HEK293 (cell line): ENCODE data around the gene FLRT1.

Experiments
- CTCF ChIA-PET: fragments of 350-600 bp; formaldehyde crosslinking; extraction: SDS; loops from one replicate; lab custom pipeline; 2021; ENCODE audit warnings: antibody characterized with exemption; lab: Yijun Ruan, JAX
- POLR2A ChIA-PET: fragments of 300-600 bp; formaldehyde crosslinking; extraction: SDS; loops from one replicate; lab custom pipeline; 2020; ENCODE audit warnings: antibody characterized with exemption, inconsistent platforms; lab: Yijun Ruan, JAX
- H3K27ac ChIP-seq: fragments of 200-500 bp; sonication (Bioruptor generic); 2 replicates; pipeline ENCODE4 v1.5.1; 2014; ENCODE audit warnings: low read depth, low read length, control low read depth, inconsistent platforms; ENCODE audit errors: extremely low read depth
- H3K36me3 ChIP-seq, 2 experiments: fragments of 200-500 bp in 1 of 2; sonication (Bioruptor generic) in 1 of 2; 1 replicate in 1 of 2; 2 replicates in 1 of 2; pipeline ENCODE4 v1.5.1; 2014 to 2017; ENCODE audit warnings: inconsistent platforms in 2 of 2, low read length in 2 of 2; ENCODE audit not compliant: control insufficient read depth in 2 of 2, insufficient read depth in 1 of 2
- H3K4me1 ChIP-seq: fragments of 200-500 bp; sonication (Bioruptor generic); 2 replicates; pipeline ENCODE4 v1.5.1; 2014; ENCODE audit warnings: mild to moderate bottlenecking, low read length, inconsistent platforms; ENCODE audit not compliant: control insufficient read depth, insufficient read depth
- H3K4me3 ChIP-seq: 2 replicates; pipeline ENCODE4 v1.5.1; 2011; ENCODE audit warnings: low read depth, mild to moderate bottlenecking, control low read depth, low read length, moderate library complexity
- H3K9me3 ChIP-seq: fragments of 200-500 bp; sonication (Bioruptor generic); 2 replicates; pipeline ENCODE4 v1.5.1; 2014; ENCODE audit warnings: low read depth, low read length, inconsistent platforms; ENCODE audit not compliant: control insufficient read depth, insufficient read depth
- KLF8 ChIP-seq: fragments of 450-650 bp; formaldehyde crosslinking; IDR thresholded peaks from 2 replicates; pipeline ENCODE4 v1.5.1; 2016; ENCODE audit warnings: missing biosample characterization, missing genetic modification characterization
- SP2 ChIP-seq: fragments of 450-650 bp; formaldehyde crosslinking; IDR thresholded peaks from 2 replicates; pipeline ENCODE4 v1.5.1; 2016; ENCODE audit warnings: missing biosample characterization, missing genetic modification characterization
- ZBTB20 ChIP-seq: fragments of 450-650 bp; formaldehyde crosslinking; IDR thresholded peaks from 2 replicates; pipeline ENCODE4 v1.5.1; 2016; ENCODE audit warnings: missing biosample characterization, missing genetic modification characterization
- ZBTB8A ChIP-seq: fragments of 450-650 bp; formaldehyde crosslinking; IDR thresholded peaks from 2 replicates; pipeline ENCODE4 v1.5.1; 2016; ENCODE audit warnings: missing biosample characterization, missing genetic modification characterization
- ZFP41 ChIP-seq: fragments of 450-650 bp; formaldehyde crosslinking; IDR thresholded peaks from 2 replicates; pipeline ENCODE4 v1.5.1; 2016; ENCODE audit warnings: missing biosample characterization, missing genetic modification characterization, borderline replicate concordance
- ZNF19 ChIP-seq: fragments of 450-650 bp; formaldehyde crosslinking; IDR thresholded peaks from 2 replicates; pipeline ENCODE4; 2016; ENCODE audit warnings: missing biosample characterization, missing genetic modification characterization, low read depth
- ZNF202 ChIP-seq: fragments of 450-650 bp; formaldehyde crosslinking; IDR thresholded peaks from 2 replicates; pipeline ENCODE4 v1.5.1; 2016; ENCODE audit warnings: missing biosample characterization, missing genetic modification characterization, borderline replicate concordance
- ZNF211 ChIP-seq: fragments of 450-650 bp; formaldehyde crosslinking; IDR thresholded peaks from 2 replicates; pipeline ENCODE4 v1.5.1; 2016; ENCODE audit warnings: low read depth, missing biosample characterization, missing genetic modification characterization
- ZNF23 ChIP-seq: fragments of 450-650 bp; formaldehyde crosslinking; IDR thresholded peaks from 2 replicates; pipeline ENCODE4 v1.5.1; 2016; ENCODE audit warnings: missing biosample characterization, missing genetic modification characterization, borderline replicate concordance
- ZNF416 ChIP-seq: fragments of 450-650 bp; formaldehyde crosslinking; IDR thresholded peaks from 2 replicates; pipeline ENCODE4 v1.5.1; 2016; ENCODE audit warnings: missing biosample characterization, missing genetic modification characterization
- ZNF510 ChIP-seq: fragments of 450-650 bp; formaldehyde crosslinking; IDR thresholded peaks from 2 replicates; pipeline ENCODE4 v1.5.1; 2018; ENCODE audit warnings: mild to moderate bottlenecking, missing genetic modification characterization, missing biosample characterization; ENCODE audit not compliant: insufficient replicate concordance
- ZSCAN16 ChIP-seq: fragments of 450-650 bp; formaldehyde crosslinking; IDR thresholded peaks from 2 replicates; pipeline ENCODE4 v1.5.1; 2016; ENCODE audit warnings: missing biosample characterization, missing genetic modification characterization
- TF ChIP-seq, protein P1 (sequence below): fragments of 450-650 bp; formaldehyde crosslinking; IDR thresholded peaks from 2 replicates; pipeline ENCODE4 v1.5.1; 2016; ENCODE audit warnings: missing biosample characterization, missing genetic modification characterization
- TF ChIP-seq, protein P2 (sequence below): fragments of 450-650 bp; formaldehyde crosslinking; IDR thresholded peaks from 2 replicates; pipeline ENCODE4 v1.5.1; 2016; ENCODE audit warnings: missing biosample characterization, missing genetic modification characterization
- TF ChIP-seq, protein P3 (sequence below): fragments of 450-650 bp; formaldehyde crosslinking; IDR thresholded peaks from 2 replicates; pipeline ENCODE4 v1.5.1; 2016; ENCODE audit warnings: missing biosample characterization, missing genetic modification characterization, low read depth
- TF ChIP-seq, protein P4 (sequence below): fragments of 450-650 bp; formaldehyde crosslinking; IDR thresholded peaks from 2 replicates; pipeline ENCODE4 v1.5.1; 2016; ENCODE audit warnings: missing biosample characterization, missing genetic modification characterization
- TF ChIP-seq, protein P5 (sequence below): fragments of 450-650 bp; formaldehyde crosslinking; IDR thresholded peaks from 2 replicates; pipeline ENCODE4 v1.5.1; 2017; ENCODE audit warnings: missing biosample characterization, missing genetic modification characterization

The FLRT1 gene

DNA sequence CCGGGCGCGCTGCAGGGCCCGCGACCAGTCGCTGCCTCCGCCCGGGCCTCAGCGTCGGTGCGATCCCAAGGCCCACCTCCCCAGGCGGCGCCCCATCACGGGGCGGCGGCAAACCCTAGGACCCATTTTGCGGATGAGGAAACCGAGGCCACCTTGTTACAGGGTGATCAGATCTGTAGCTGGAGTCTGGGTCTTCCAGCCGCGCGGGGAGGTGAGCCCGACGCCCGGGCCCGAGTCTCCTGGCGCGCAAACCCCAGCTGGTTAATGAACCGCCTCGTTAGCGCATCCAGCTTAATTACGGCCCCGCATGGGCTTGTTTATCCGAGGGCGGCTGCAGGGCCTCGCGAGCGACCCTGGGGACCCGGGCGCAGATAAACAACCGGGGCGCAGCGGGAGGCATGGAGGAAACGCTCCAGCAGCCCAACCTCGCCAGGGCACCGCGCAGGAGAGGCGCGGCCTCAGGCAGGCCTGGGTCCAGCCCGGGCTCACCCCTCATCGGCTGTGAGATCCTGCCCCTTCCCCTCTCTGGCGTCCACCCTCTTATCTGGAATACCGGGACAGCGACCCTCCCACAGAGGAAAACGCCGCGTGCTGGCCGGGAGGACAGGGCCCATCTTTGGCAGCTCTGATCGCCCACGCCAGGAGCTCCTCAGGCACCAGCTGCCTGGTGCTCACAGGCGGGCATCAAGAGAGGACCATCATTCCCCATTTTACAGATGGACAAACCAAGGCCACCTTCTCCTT lies 34.8 kb upstream of the FLRT1 start:
- no peak for TF ChIP-seq ZNF19 (tag by site-specific recombination)
- TF ChIP-seq, protein P1, sequence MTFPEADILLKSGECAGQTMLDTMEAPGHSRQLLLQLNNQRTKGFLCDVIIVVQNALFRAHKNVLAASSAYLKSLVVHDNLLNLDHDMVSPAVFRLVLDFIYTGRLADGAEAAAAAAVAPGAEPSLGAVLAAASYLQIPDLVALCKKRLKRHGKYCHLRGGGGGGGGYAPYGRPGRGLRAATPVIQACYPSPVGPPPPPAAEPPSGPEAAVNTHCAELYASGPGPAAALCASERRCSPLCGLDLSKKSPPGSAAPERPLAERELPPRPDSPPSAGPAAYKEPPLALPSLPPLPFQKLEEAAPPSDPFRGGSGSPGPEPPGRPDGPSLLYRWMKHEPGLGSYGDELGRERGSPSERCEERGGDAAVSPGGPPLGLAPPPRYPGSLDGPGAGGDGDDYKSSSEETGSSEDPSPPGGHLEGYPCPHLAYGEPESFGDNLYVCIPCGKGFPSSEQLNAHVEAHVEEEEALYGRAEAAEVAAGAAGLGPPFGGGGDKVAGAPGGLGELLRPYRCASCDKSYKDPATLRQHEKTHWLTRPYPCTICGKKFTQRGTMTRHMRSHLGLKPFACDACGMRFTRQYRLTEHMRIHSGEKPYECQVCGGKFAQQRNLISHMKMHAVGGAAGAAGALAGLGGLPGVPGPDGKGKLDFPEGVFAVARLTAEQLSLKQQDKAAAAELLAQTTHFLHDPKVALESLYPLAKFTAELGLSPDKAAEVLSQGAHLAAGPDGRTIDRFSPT (tag by site-specific recombination): 0 out of 2 replicates have a peak, but pooled peaks have one; percentile 24
- TF ChIP-seq, protein P2, sequence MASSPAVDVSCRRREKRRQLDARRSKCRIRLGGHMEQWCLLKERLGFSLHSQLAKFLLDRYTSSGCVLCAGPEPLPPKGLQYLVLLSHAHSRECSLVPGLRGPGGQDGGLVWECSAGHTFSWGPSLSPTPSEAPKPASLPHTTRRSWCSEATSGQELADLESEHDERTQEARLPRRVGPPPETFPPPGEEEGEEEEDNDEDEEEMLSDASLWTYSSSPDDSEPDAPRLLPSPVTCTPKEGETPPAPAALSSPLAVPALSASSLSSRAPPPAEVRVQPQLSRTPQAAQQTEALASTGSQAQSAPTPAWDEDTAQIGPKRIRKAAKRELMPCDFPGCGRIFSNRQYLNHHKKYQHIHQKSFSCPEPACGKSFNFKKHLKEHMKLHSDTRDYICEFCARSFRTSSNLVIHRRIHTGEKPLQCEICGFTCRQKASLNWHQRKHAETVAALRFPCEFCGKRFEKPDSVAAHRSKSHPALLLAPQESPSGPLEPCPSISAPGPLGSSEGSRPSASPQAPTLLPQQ (tag by site-specific recombination): no peak
- no peak for TF ChIP-seq ZNF510 (tag by site-specific recombination)
- H3K9me3 ChIP-seq: no peaks in the 10 kb centered on the region
- H3K4me1 ChIP-seq: no peaks in the 10 kb centered on the region
- no peak overlapping the region for H3K27ac ChIP-seq
- ChIA-PET POLR2A (interaction anchor here (0.6 to 4.7 kb wide), 5 partner anchors 12 to 364 kb away, joined by 3 to 18 read pairs (median 3); partner anchors contain the start of gene MARK2), CTCF (interaction anchor here (0.6 to 4.3 kb wide), 7 partner anchors 31 to 229 kb away, joined by 3 to 70 read pairs (median 4); partner anchors contain the start of gene FLRT1)
- peaks cover 0 to 45% of the 10 kb centered on the region in 2 experiments; a peak in 1 of 3 replicates for H3K36me3 ChIP-seq
- no peak overlapping the region for H3K4me3 ChIP-seq

DNA sequence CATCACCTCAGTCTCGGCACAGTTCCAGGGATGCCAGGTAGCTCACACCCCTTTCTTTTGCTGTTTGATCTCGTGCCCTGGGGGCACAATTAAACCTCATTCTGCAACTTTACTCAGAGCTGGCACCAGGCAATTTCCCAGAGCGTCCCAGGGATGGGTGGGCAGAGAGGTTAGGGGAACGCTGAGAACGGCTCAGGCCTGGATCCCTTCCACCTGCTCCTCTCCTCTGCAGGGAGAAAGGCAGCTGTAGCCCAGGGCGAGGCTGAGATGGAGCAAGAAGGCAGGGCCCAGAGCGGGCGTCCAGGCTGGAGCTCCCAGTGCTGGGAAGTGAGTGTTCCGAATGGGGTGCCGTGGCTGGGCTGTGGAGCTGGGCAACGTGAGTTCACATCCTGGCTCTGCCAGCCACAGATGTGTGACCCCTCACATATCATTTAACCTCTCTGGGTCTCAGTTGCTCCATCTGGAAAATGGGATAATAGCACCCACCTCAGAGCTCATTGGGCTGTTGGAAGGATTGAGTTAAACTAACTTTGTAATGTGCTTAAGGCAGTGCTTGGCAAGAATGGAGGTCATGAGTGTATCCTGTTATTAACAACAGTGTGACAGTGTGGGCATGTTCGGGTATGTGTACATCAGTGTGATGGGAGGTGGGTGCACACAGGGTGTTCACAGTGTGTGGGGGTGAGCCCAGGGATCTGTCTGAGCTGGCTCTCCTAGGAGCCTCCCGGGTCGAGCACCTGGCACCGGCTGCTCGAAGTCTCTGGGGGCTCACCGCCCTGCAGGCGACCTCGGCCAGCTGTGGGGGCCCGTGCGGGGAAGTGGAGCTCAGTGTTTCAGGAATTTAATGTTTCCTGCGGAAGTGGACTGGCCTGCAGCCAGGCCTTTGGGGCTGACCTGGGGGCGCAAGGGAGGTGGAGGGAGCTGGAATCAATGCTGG lies 34.0 kb upstream of the FLRT1 start:
- CTCF ChIA-PET: interaction anchor here (0.6 to 4.3 kb wide), 4 partner anchors 24 to 164 kb away, joined by 3 to 70 read pairs (median 8); partner anchors contain the start of gene FLRT1
- H3K27ac ChIP-seq: no peak overlapping the region
- POLR2A ChIA-PET: interaction anchor here (0.6 to 4.7 kb wide), 2 partner anchors 13 to 363 kb away, joined by 3 to 18 read pairs; no protein-coding TSS in a partner anchor
- H3K4me1 ChIP-seq: no peaks in the 10 kb centered on the region
- H3K4me3 ChIP-seq: no peak overlapping the region
- H3K36me3 ChIP-seq: peaks cover 0 to 37% of the 10 kb centered on the region in 2 experiments; a peak in 1 of 3 replicates
- no peaks in the 10 kb centered on the region for H3K9me3 ChIP-seq
- no peak for TF ChIP-seq ZBTB20
- TF ChIP-seq, protein P3, sequence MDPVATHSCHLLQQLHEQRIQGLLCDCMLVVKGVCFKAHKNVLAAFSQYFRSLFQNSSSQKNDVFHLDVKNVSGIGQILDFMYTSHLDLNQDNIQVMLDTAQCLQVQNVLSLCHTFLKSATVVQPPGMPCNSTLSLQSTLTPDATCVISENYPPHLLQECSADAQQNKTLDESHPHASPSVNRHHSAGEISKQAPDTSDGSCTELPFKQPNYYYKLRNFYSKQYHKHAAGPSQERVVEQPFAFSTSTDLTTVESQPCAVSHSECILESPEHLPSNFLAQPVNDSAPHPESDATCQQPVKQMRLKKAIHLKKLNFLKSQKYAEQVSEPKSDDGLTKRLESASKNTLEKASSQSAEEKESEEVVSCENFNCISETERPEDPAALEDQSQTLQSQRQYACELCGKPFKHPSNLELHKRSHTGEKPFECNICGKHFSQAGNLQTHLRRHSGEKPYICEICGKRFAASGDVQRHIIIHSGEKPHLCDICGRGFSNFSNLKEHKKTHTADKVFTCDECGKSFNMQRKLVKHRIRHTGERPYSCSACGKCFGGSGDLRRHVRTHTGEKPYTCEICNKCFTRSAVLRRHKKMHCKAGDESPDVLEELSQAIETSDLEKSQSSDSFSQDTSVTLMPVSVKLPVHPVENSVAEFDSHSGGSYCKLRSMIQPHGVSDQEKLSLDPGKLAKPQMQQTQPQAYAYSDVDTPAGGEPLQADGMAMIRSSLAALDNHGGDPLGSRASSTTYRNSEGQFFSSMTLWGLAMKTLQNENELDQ (tag by site-specific recombination): no peak
- TF ChIP-seq, protein P2 (tag by site-specific recombination): no peak
- no peak for TF ChIP-seq ZNF23 (tag by site-specific recombination)
- TF ChIP-seq ZNF202 (tag by site-specific recombination): no peak
- TF ChIP-seq ZNF211 (tag by site-specific recombination): no peak
- TF ChIP-seq ZFP41: no peak
- TF ChIP-seq, protein P4, sequence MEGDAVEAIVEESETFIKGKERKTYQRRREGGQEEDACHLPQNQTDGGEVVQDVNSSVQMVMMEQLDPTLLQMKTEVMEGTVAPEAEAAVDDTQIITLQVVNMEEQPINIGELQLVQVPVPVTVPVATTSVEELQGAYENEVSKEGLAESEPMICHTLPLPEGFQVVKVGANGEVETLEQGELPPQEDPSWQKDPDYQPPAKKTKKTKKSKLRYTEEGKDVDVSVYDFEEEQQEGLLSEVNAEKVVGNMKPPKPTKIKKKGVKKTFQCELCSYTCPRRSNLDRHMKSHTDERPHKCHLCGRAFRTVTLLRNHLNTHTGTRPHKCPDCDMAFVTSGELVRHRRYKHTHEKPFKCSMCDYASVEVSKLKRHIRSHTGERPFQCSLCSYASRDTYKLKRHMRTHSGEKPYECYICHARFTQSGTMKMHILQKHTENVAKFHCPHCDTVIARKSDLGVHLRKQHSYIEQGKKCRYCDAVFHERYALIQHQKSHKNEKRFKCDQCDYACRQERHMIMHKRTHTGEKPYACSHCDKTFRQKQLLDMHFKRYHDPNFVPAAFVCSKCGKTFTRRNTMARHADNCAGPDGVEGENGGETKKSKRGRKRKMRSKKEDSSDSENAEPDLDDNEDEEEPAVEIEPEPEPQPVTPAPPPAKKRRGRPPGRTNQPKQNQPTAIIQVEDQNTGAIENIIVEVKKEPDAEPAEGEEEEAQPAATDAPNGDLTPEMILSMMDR (tag by site-specific recombination): no peak
- TF ChIP-seq ZNF416: no peak
- TF ChIP-seq ZBTB8A (tag by site-specific recombination): peak; percentile 16; the same call in 1 of the 2 replicates
- TF ChIP-seq, protein P5, sequence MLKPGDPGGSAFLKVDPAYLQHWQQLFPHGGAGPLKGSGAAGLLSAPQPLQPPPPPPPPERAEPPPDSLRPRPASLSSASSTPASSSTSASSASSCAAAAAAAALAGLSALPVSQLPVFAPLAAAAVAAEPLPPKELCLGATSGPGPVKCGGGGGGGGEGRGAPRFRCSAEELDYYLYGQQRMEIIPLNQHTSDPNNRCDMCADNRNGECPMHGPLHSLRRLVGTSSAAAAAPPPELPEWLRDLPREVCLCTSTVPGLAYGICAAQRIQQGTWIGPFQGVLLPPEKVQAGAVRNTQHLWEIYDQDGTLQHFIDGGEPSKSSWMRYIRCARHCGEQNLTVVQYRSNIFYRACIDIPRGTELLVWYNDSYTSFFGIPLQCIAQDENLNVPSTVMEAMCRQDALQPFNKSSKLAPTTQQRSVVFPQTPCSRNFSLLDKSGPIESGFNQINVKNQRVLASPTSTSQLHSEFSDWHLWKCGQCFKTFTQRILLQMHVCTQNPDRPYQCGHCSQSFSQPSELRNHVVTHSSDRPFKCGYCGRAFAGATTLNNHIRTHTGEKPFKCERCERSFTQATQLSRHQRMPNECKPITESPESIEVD (tag by site-specific recombination): no peak
- no peak for TF ChIP-seq SP2 (tag by site-specific recombination)
- TF ChIP-seq KLF8 (tag by site-specific recombination): peak; percentile 34; the same call in 1 of the 2 replicates
- TF ChIP-seq ZSCAN16 (tag by site-specific recombination): no peak
